HEK293T (cell line): ENCODE data around the gene PAX7.

Experiments used
- CTCF ChIA-PET: fragments of 350-600 bp; formaldehyde crosslinking; extraction: SDS; loops from one replicate; lab custom pipeline; 2021; ENCODE audit warnings: antibody characterized with exemption, inconsistent platforms; lab: Yijun Ruan, JAX
- POLR2A ChIA-PET: fragments of 350-600 bp; formaldehyde crosslinking; extraction: SDS; loops from one replicate; lab custom pipeline; 2020; ENCODE audit warnings: antibody characterized with exemption, inconsistent platforms; lab: Yijun Ruan, JAX
- DNase-seq: peaks from one replicate; pipeline ENCODE4 v3.0.0; 2012; ENCODE audit warnings: mixed read lengths; ENCODE audit errors: extremely low spot score
- ARNT ChIP-seq: fragments of 450-650 bp; IDR thresholded peaks from 2 replicates; pipeline ENCODE4 v1.6.1; 2017; ENCODE audit warnings: mild to moderate bottlenecking
- BHLHE40 ChIP-seq: fragments of 450-650 bp; IDR thresholded peaks from 2 replicates; pipeline ENCODE4 v1.6.1; 2016; ENCODE audit warnings: mild to moderate bottlenecking, moderate library complexity, borderline replicate concordance
- CTBP1 ChIP-seq: fragments of 450-650 bp; IDR thresholded peaks from 2 replicates; pipeline ENCODE4 v1.6.1; 2016; ENCODE audit warnings: borderline replicate concordance
- ELF4 ChIP-seq: fragments of 450-650 bp; IDR thresholded peaks from 2 replicates; pipeline ENCODE4 v1.6.1; 2017; ENCODE audit warnings: antibody characterized with exemption
- FOXA1 ChIP-seq: fragments of 450-650 bp; IDR thresholded peaks from 2 replicates; pipeline ENCODE4 v1.6.1; 2016; ENCODE audit warnings: mild to moderate bottlenecking
- FOXK2 ChIP-seq: fragments of 450-650 bp; IDR thresholded peaks from 2 replicates; pipeline ENCODE4 v1.6.1; 2016; ENCODE audit warnings: mild to moderate bottlenecking
- FOXM1 ChIP-seq: fragments of 450-650 bp; IDR thresholded peaks from 2 replicates; pipeline ENCODE4 v1.6.1; 2017; ENCODE audit warnings: mild to moderate bottlenecking, borderline replicate concordance
- HDGF ChIP-seq: fragments of 450-650 bp; IDR thresholded peaks from 2 replicates; pipeline ENCODE4 v1.6.1; 2017; ENCODE audit warnings: antibody characterized with exemption, borderline replicate concordance
- L3MBTL2 ChIP-seq: fragments of 450-650 bp; conservative IDR thresholded peaks from 2 replicates; pipeline ENCODE4 v1.6.1; 2016; ENCODE audit warnings: mild to moderate bottlenecking
- LEF1 ChIP-seq: fragments of 450-650 bp; IDR thresholded peaks from 2 replicates; pipeline ENCODE4 v1.6.1; 2017; ENCODE audit warnings: mild to moderate bottlenecking, borderline replicate concordance
- NFRKB ChIP-seq: fragments of 450-650 bp; IDR thresholded peaks from 2 replicates; pipeline ENCODE4 v1.6.1; 2016; ENCODE audit warnings: mild to moderate bottlenecking, moderate library complexity
- SP1 ChIP-seq: fragments of 450-650 bp; IDR thresholded peaks from 2 replicates; pipeline ENCODE4 v1.6.1; 2017
- SUZ12 ChIP-seq: fragments of 450-650 bp; IDR thresholded peaks from 2 replicates; pipeline ENCODE4 v1.6.1; 2016; ENCODE audit warnings: mild to moderate bottlenecking
- TARDBP ChIP-seq: fragments of 450-650 bp; IDR thresholded peaks from 2 replicates; pipeline ENCODE4 v1.6.1; 2016
- ZNF384 ChIP-seq: fragments of 450-650 bp; IDR thresholded peaks from 2 replicates; pipeline ENCODE4 v1.6.1; 2016
- TF ChIP-seq, protein P1 (sequence below): fragments of 450-650 bp; IDR thresholded peaks from 2 replicates; pipeline ENCODE4 v1.6.1; 2016

PAX7 gene

GRCh38 chr1:18614069-18614735, 16.4 kb upstream of the PAX7 start:
- TF ChIP-seq FOXM1 = no peak
- TF ChIP-seq, protein P1, sequence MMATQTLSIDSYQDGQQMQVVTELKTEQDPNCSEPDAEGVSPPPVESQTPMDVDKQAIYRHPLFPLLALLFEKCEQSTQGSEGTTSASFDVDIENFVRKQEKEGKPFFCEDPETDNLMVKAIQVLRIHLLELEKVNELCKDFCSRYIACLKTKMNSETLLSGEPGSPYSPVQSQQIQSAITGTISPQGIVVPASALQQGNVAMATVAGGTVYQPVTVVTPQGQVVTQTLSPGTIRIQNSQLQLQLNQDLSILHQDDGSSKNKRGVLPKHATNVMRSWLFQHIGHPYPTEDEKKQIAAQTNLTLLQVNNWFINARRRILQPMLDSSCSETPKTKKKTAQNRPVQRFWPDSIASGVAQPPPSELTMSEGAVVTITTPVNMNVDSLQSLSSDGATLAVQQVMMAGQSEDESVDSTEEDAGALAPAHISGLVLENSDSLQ = no peak
- CTCF ChIA-PET = interaction anchor here (0.6 to 2.0 kb wide), 3 partner anchors 17 to 949 kb away, joined by 3 to 8 read pairs (median 3); no protein-coding TSS in a partner anchor
- POLR2A ChIA-PET = no interaction called here
- no peak for DNase-seq

DNA sequence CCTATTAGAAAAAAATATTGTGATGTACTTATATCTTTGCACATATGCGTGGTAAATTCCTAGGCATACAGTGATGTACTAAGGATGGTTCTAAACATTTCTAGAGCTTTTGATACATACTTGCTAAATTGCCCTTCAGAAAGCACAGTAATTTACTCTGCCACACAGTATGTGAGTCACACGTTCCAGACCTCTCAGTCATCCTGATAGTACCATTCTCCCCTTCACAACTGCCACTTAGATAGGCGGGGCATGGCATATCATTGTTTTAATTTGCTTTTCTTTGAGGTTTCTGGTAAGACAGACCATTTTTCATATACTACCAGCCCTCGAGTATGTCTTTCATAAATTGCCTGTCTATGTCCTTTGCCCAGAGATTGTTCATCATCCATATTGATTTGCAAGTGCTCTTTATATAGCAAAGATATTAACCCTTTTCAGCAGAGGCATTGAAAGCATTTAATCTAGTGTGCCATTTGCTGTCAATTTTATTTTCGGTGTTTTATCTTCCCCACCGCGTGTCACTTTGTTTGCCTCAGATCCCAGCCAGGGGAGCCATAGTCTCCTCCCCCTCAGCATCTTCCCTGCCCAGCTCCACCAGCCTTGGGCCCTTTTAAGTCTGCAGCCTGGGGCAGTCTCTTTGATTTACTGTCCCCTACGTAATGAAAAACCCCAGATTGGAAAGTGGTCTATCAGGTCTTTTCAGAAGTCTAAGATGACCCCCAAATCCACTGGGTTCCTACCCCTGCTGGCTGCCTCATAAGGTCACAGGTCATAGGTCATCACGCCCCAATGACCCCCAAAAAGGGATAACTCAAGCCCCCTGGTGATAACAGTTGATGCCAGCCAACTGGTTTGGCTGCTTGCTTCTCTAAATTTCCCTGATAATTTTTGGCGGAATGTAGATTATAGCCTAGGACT, 11.8 kb upstream of the PAX7 start:
- POLR2A ChIA-PET = no interaction called here
- DNase-seq = no peak
- CTCF ChIA-PET = no interaction called here
- TF ChIP-seq BHLHE40 (no peak), FOXA1 (no peak), HDGF (no peak), ZNF384 (no peak), FOXK2 (no peak), SP1 (no peak), FOXM1 (no peak), NFRKB (no peak), SUZ12 (no peak), L3MBTL2 (no peak), CTBP1 (no peak), LEF1 (no peak), ARNT (no peak), TARDBP (no peak), ELF4 (no peak)
- TF ChIP-seq, protein P1 = no peak

- DNase-seq = no peak
- ChIA-PET POLR2A (no interaction called here), CTCF (no interaction called here)
- TF ChIP-seq TARDBP = no peak
- no peak for TF ChIP-seq SP1
- no peak for TF ChIP-seq LEF1
- TF ChIP-seq CTBP1 = no peak
- no peak for TF ChIP-seq ZNF384
- TF ChIP-seq FOXK2 = no peak
- TF ChIP-seq, protein P1 = no peak
- TF ChIP-seq SUZ12 = no peak
- TF ChIP-seq NFRKB = no peak
Measured at GRCh38 chr1:18619467-18619835, 11.2 kb upstream of the PAX7 start.

DNA sequence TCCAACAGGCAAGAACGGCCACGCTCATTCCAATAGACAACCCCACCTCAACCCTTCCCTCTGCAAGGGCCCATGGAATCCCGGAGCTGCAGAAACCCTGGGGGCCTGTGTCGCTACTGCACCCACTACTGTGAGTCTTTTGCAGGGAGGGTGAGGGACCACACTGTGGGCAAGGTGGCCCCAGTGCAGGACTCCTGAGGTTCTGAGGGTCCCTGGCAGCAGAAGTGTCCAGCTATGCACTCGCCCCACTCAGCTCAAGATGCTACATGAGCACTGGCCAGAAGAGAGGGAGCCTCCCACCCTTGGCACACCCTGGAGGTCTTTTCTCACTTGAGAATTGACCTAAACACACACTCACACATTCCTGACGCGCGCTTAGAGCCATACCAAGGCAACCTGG, 2.1 kb upstream of the PAX7 start:
- CTCF ChIA-PET = no interaction called here
- POLR2A ChIA-PET = no interaction called here
- no peak for DNase-seq
- no peak for TF ChIP-seq ELF4

GRCh38 chr1:18629659-18630510, 761 bp upstream of the PAX7 start:
- no peak for DNase-seq
- ChIA-PET CTCF (no interaction called here), POLR2A (no interaction called here)
- TF ChIP-seq ARNT = no peak
- TF ChIP-seq SP1 = no peak
- no peak for TF ChIP-seq TARDBP
- no peak for TF ChIP-seq NFRKB
- TF ChIP-seq CTBP1 = no peak
- no peak for TF ChIP-seq SUZ12
- TF ChIP-seq HDGF = no peak
- TF ChIP-seq L3MBTL2 = no peak
- TF ChIP-seq FOXA1 = no peak
- no peak for TF ChIP-seq FOXM1
- TF ChIP-seq, protein P1 = no peak
- no peak for TF ChIP-seq LEF1
- no peak for TF ChIP-seq ZNF384
- TF ChIP-seq ELF4 = no peak
- TF ChIP-seq FOXK2 = no peak
- TF ChIP-seq BHLHE40 = no peak
